GM12873 (cell line): ENCODE results near the gene TRAPPC2.

Source experiments
- TF ChIP-seq, protein P1 (sequence below): IDR thresholded peaks from 2 replicates; pipeline ENCODE4 v1.5.1; 2012; ENCODE audit warnings: low read depth, mild to moderate bottlenecking, moderate library complexity, low read length, control low read depth; ENCODE audit not compliant: insufficient read depth; ENCODE audit errors: missing control alignments

The TRAPPC2 gene

GRCh38 chrX:13756381-13756780, 22.0 kb upstream of the TRAPPC2 start:
- TF ChIP-seq, protein P1, sequence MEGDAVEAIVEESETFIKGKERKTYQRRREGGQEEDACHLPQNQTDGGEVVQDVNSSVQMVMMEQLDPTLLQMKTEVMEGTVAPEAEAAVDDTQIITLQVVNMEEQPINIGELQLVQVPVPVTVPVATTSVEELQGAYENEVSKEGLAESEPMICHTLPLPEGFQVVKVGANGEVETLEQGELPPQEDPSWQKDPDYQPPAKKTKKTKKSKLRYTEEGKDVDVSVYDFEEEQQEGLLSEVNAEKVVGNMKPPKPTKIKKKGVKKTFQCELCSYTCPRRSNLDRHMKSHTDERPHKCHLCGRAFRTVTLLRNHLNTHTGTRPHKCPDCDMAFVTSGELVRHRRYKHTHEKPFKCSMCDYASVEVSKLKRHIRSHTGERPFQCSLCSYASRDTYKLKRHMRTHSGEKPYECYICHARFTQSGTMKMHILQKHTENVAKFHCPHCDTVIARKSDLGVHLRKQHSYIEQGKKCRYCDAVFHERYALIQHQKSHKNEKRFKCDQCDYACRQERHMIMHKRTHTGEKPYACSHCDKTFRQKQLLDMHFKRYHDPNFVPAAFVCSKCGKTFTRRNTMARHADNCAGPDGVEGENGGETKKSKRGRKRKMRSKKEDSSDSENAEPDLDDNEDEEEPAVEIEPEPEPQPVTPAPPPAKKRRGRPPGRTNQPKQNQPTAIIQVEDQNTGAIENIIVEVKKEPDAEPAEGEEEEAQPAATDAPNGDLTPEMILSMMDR: no peak

DNA sequence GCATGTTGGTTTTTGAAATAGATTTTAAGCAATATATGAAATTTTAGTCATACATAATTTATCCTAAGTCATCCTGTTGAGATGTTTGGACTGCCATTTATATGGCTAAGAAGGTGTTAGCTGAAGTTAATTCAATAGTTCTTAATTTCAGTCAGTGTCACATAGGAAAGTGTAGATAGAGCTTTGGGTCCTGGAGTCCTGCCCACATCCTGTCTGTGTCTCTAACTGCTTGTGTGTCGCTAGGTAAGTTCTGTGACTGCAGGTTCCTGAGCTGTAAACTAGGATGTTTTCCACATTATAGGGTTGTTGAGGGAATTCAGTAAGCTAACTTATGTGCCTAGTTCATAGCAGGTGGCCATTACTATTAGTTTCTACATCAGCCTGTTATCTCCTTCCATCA, 20.8 kb upstream of the TRAPPC2 start:
- TF ChIP-seq, protein P1: no peak

DNA sequence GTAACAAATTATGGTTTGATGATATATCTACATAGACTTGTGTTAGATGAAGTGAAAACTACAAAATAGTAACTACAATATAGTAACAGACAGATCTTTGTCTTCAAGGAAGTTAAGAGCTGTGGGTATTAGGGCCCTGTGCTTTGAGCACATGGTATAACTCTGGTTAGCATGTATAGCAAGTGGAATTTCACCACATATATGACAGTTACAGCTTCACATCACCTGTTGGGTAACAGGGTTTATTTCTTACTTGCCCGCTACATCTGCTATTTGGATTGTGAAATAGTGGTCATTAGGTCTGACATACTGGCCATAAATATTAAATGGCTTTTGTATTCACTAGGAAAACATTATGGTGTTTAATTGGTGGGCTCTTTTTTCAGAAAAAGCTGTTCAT, 20.3 kb upstream of the TRAPPC2 start:
- TF ChIP-seq, protein P1: no peak

- TF ChIP-seq, protein P1: no peak
Observed at GRCh38 chrX:13752646-13753045, 18.2 kb upstream of the TRAPPC2 start.

DNA sequence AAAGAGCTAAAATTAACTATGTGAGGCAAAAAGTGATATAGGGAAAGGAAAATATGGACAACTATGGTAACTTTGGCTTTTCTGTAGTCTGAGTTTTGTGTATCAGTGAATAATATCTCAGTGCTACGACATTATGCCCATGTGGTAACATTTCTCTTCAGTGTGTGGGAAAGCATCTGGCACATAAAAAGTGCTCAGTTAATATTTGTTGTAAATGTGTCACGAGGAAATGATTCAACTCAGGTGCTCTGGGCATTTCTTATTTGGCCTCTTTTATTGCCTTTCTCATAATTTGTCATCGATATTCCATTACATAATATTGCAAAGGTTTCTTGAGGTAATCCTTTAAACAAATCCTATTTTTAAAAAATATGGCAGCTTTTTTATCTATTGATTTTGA, 17.7 kb upstream of the TRAPPC2 start:
- TF ChIP-seq, protein P1: no peak

- TF ChIP-seq, protein P1: no peak
Observed at GRCh38 chrX:13750812-13751211, 16.4 kb upstream of the TRAPPC2 start.

DNA sequence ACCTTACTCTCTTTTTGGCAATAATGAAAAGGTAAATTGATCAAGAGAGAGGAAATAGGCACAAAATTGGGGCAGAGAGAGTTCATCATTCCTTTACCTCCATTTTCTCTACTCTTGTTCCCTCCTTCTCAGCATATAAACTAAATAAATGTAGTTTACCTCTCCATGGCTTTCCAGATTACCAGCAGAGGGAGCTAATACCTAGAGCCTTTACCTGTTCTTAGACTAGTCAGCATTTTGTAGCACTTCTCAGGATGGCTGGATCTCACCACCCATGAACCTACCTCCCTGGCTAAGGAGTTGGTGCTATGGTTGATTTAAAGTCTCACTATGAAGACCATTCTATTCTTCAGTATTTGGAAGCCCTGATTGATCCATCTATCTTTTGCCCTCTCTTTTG, 15.8 kb upstream of the TRAPPC2 start:
- TF ChIP-seq, protein P1: peak; percentile 68
